LoVo (cell line): ENCODE results near the gene SUSD5.
"Not testable (repeated sequence)": the region's sequence is repeated elsewhere in the genome, so short reads cannot be mapped to it uniquely, and the experiment has no call there.

ENCODE experiments used
- DNase-seq: peaks from one replicate; pipeline ENCODE4 v3.0.0-alpha.2; 2016; ENCODE audit warnings: low spot score

Gene SUSD5

DNA sequence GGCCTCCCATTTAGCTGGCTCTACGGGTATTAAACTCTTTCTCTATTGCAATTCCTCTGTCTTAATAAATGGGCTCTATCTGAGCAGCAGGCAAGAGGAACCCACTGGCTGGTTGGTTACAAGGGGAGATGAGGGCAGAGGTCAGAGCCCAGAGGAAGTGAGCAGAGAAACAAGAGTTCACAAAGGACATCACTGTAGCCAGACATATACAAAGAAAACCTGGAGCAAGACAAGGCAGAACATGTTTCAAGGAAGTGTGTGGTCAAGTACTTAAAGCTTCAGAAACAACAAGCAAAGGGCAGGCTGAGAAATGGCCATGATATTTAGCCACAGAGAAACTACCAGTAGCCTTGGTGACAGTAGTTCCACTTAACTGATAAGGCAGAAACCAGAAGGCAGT, 24.3 kb downstream of the SUSD5 start:
- no peak for DNase-seq

DNA sequence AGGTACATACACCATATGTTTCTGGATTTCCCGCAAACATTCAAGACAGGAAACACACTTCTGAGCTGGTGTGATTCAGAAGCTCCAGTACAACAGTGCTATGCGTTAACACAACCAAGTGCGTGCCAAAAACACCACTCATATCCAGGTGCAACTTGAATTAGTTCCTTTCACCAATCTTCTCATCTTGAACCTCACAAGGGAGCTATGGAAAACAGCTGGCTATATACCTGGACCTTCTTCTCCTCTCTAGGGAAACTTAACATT, 31.3 kb downstream of the SUSD5 start:
- DNase-seq, result no peak

DNA sequence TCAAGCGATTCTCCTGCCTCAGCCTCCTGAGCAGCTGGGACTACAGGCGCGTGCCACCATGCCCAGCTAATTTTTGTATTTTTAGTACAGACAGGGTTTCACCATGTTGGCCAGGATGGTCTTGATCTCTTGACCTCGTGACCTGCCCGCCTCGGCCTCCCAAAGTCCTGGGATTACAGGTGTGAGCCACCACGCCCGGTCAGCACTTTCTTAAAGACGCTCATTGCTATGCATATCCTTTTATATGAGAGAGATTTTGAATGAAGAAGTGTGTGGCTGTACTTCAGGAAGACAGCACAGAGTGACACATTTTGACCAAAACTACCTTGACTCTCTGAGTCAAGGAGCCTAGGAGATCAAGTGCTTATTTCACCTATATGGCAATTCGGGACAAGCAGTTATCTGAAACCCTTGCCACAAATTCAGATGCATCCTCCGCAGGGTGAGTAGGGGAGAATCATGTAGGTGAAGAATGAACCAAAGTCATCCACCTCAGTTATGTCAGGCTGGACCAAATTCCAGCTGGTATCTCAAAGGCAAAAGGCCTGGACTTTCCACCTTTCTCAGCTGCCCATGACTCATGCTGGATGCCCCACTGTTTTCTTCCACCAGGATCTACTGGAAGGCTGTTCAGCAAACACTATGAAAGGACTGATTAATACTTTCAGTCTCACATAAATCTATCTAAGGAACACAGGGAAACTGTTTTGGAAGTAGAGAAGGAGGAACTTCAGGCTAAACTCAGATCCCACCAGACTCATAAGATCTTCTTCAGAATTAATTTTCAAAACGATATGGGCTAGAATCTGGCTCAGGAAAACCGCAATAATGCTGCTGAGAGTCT, 31.9 kb downstream of the SUSD5 start:
- no peak for DNase-seq

- no peak for DNase-seq
These were observed 33.7 kb downstream of the SUSD5 start for GRCh38 chr3:33184863-33185262.

DNA sequence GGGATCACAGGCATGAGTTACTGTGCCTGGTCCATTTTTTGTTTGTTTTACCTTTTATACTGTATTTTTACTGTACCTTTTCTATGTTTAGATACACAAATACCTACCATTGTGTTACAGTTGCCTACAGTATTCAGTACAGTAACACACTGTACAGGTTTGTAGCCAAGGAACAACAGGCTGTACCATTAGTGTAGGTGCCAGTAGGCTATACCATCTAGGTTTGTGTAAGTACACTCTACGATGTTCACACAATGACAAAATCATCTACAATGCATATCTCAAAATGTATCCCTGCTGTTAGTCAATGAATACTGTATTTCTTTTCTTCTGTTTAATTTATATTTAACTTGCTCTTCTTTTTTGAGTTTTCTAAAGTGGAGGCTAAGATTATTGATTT, 37.0 kb downstream of the SUSD5 start:
- DNase-seq, result not testable (repeated sequence)

DNA sequence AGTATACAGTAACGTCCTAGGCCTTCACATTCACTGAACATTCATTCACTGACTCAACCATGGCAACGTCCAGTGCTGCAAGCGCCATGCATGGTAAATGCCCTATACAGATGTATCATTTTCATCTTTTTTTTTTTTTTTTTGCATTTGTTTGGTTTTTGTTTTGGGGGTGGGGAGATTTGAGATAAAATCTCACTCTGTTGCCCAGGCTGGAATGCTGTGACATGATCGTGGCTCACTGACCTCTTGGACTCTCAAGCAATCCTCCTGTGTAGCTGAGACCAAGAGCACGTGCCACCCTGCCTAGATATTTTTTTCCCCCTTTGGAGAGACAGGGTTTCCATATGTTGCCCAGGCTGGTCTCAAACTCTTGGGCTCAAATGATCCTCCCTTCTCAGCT, 37.4 kb downstream of the SUSD5 start:
- no peak for DNase-seq

DNA sequence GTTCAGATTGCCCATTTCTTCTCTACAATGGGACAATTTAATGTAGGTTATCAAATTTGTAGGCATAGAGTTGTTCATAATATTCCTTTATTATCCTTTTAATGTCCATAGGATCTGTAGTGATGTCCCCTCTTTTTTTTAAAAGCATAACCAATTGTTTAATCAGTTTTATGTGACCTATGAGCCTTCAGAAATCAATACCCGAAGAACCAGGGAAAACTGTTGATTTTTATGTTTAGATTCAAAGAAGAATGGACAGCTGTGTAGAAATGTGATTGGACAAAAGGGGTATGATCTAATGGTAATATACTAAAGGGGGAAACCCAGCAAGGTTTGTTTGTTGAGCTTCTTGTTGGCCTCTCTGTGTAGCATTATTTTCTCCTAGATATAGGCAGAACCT, 39.5 kb downstream of the SUSD5 start:
- DNase-seq, result no peak

DNA sequence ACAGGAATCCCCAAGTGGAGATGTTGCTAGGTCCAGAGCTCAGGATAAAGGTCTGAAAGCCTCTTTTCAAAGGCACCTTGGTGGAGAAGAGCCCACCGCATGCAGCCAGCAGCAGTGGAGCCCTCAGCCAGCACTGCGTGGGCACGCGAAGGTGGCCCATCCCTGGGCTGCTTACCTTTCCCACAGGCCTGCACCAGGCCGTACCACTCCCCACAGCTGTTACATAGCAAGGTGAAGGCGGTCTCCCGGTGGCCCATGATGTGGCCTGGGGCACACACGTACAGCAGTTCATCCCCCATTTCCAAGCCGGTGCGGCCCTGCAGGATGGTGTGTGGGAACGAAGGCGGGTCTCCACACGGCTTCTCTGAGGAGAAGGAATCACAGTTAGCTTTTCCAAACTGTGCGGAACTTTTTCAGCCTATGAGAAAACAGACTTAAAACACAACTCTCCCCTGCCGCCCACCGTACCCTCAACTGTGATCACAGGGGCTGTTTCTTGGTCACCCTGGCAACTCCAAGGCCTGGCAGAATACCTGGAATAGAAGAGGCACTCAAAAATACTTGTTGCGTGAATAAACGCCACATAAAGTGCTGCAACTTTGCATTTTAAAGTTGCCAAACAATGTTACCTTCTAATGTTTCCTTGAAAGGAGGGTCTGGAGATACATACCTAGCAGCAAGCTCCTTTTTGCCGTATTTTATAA, 43.7 kb downstream of the SUSD5 start:
- no peak for DNase-seq

DNA sequence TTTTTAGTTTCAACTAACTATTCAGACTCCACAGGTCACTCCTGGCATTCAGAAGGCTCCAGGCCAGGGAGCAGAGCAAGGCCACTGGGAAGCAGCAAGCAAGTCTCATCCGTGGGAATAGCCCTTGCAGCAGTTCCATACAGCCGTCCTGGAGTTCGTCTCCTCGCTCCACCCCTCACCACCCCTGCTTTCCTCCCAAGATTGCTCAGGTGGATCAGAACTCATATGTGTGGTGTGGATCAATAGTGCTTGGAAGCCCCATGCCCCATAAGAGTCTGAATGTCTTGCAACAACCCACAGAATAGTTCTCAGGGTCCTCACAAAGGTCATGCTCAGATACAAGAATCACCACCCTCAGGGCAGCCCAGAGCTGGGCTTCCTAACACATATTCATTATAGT, 44.5 kb downstream of the SUSD5 start:
- DNase-seq, result no peak

- no peak for DNase-seq
These were observed 44.9 kb downstream of the SUSD5 start for GRCh38 chr3:33173672-33174071.

- DNase-seq, result no peak
These were observed 45.5 kb downstream of the SUSD5 start for GRCh38 chr3:33173103-33173502.

DNA sequence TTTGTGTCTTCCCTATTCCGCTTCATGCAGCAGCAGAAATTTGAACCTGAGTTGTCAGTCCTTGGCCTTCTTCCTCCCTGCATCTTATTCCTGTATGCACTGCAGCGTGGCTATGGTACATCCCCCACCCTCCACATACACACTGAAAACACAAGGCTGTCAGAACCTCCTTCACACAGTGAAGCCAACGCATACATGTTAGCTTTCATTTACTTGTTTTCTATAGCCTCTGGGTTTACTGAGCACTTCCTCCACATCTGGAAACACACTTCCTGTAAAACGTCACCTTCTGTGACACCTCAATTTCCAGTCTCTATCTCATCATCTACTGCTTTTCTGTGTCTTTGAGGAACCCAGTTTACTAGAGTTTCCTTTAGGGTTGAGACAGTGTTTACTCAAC, 47.0 kb downstream of the SUSD5 start:
- DNase-seq, result no peak

GRCh38 chr3:33170531-33170930, 48.1 kb downstream of the SUSD5 start:
- no peak for DNase-seq

DNA sequence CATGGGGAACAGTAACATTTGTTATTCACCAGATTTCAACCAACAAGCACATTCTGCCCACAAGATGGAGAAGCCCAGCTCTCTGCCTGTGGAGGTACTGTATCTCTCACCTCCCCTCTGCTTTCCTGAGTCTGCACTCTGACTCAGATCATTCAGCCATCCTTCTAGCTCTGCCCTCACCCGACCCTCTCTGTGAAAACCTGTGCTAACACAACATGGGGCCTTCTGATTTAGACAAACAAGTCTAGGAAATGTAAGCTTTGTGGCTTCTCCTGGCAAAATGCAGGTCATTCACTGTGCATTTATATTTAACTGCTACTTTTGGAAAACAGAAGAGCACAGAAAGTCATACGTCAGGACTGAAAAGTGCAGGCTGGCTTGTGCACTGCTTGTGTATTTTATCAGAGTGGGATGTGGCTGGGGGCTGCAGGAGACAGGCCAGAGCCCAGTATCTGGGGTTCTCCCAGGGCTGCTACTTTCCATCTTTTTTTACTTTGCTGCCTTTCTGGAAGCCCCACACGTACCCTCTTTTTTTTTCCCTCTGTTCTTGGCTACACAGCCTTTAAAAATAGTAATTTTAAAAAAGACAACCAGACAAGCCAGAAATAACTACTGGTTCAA, 50.8 kb downstream of the SUSD5 start:
- no peak for DNase-seq

DNA sequence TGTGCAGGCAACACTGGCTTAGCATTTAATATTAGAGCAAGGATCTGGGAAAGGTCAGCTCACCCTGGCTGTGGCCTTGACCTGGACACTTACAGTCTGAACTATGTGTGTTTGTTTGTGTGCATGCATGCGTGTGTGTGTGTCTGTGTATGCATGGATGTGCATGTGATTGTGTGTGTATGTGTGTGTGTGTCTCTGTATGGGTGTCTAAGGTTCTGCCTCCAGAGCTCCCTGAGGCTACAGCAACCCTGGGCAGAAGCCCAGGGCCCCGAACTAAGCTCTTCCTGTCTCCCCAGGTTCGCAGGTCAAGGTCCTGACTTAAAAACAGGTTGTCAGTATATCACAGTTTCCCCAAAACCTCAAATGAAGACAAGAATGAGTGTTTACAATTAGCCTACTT, 51.3 kb downstream of the SUSD5 start:
- no peak for DNase-seq

- no peak for DNase-seq
These were observed 52.5 kb downstream of the SUSD5 start for GRCh38 chr3:33166095-33166494.

- no peak for DNase-seq
These were observed 53.2 kb downstream of the SUSD5 start for GRCh38 chr3:33165372-33165771.

- not testable (repeated sequence) for DNase-seq
These were observed 56.0 kb downstream of the SUSD5 start for GRCh38 chr3:33162621-33163020.

DNA sequence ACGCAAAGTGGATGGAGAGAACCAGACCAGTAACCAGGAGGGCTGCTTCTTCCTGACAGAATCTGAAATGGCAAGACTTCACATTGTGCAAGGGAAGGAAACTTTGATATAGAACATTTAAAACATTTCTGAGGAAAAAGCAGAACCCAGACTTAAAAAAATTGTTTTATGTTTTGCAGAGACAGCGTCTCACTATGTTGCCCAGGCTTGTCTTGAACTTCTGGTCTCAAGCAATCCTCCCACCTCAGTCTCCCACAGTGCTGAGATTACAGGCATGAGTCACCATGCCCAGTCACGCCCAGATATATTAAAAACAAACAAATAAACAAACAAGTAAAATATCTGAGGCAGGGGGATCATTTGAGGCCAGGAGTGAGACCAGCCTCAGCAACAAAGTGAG, 58.6 kb downstream of the SUSD5 start:
- DNase-seq, result no peak

- no peak for DNase-seq
These were observed 59.4 kb downstream of the SUSD5 start for GRCh38 chr3:33159234-33159633.

DNA sequence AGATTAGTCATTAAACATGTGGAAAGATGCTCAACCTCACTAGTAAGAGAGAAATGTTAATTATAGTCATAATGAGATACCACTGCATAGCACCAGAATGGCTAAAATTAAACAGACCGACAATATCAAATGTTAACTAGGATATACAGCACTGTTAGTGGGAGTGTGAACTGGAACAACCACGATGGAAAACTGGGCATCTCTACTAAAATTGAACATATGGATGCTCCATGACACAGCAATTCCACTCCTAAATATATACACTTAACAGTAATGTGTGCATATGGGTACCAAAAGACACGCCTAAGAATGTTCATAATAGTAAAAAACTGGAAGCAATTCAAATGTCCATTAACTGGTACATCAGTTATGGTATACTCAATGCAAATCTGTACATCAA, 63.3 kb downstream of the SUSD5 start:
- DNase-seq, result no peak

DNA sequence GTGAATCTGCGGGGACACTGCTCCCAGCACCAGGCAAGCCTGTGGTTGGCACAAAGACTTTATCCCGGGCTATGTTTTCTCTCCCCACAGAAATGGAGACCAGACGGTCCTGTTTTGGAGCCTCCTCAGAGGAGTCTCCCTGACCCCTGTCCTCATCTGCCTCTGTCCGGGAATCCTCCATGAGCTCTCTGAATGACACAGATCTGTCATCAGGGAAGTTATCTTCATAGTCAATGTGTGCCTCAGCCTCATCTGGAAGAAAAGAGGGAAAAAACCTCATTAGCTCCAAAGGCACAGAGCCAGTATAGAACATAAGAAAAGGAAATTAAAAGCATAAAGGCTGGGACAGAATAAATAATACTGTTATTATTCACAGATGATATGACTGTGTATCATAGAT, 64.8 kb downstream of the SUSD5 start:
- DNase-seq, result no peak
